ENCODE measurements around the gene RFTN2. TPM values are rescaled to one million over a fixed set of nuclear protein-coding genes. Genes with fewer than 3 reads are reported as not detected.

Gene RFTN2
- total and polyA plus RNA-seq, 9 of the 15 experiments (the other 6 are each of a cell fraction or from before 2014, with no cell fraction given): 0.01 to 0.11 (median 0.04) TPM; not detected in 6

GRCh38 chr2:197614532-197614931 lies 60.9 kb downstream of the RFTN2 start (continued):
- TF ChIP-seq FOXM1 (IDR thresholded peaks at IDR 0.05; ENCODE audit: low read depth) (no peak), FOXM1 (CRISPR knock-in tag; IDR thresholded peaks at IDR 0.05; ENCODE audit: low read depth) (no peak), BHLHE40 (IDR thresholded peaks at IDR 0.05; ENCODE audit: low read length) (no peak), HDAC3 (IDR thresholded peaks at IDR 0.05; ENCODE audit: borderline replicate concordance, partially characterized antibody) (no peak), POLR3A (IDR thresholded peaks at IDR 0.05; ENCODE audit: borderline replicate concordance, extremely low read depth, insufficient read depth, insufficient read length) (no peak), CHCHD3 (CRISPR knock-in tag; IDR thresholded peaks at IDR 0.05) (no peak), RHOXF2B (CRISPR knock-in tag; conservative IDR thresholded peaks at IDR 0.05) (no peak)

GRCh38 chr2:197613509-197613987 lies 61.8 kb downstream of the RFTN2 start:
- Histone ChIP-seq H3K9me1 (ENCODE audit: control insufficient read depth, insufficient read depth, low read length) (no peaks in the 10 kb centered on the region), H3K4me1 (replicated peaks in 1 of 2; ENCODE audit: control insufficient read depth in 2 of 2, insufficient read depth in 2 of 2, low read length in 2 of 2) (no peaks in the 10 kb centered on the region), H3K9ac (ENCODE audit: insufficient read depth in 1 of 2, low read depth in 2 of 2, low read length in 2 of 2) (no peak overlapping the region), H3K4me3 (no peak overlapping the region), H3K27me3 (ENCODE audit: control insufficient read depth in 2 of 2, insufficient read depth in 2 of 2, low read length in 2 of 2) (peaks cover 2 to 5% of the 10 kb centered on the region in 2 experiments; a peak in 2 of 5 replicates), H2AFZ (ENCODE audit: low read depth, low read length) (no peak overlapping the region), H3K9me3 (replicated peaks; ENCODE audit: control insufficient read depth, insufficient read depth, low read depth, low read length) (no peaks in the 10 kb centered on the region), H3K4me2 (ENCODE audit: insufficient read depth, low read length) (no peak overlapping the region), H3K36me3 (ENCODE audit: control insufficient read depth, insufficient read depth, low read length) (no peaks in the 10 kb centered on the region), H3K79me2 (ENCODE audit: control insufficient read depth, insufficient read depth, low read length) (no peaks in the 10 kb centered on the region), H3K27ac (ENCODE audit: extremely low read depth, low read depth, low read length) (no peak overlapping the region), H4K20me1 (replicated peaks; ENCODE audit: control insufficient read depth, insufficient read depth, low read length) (no peaks in the 10 kb centered on the region)
- FAIRE-seq (no peak), DNase-seq (ENCODE audit: extremely low read depth in 1 of 4, low spot score in 3 of 4) (no peak), ATAC-seq (no peak)
- CTCF ChIA-PET (ENCODE audit: low intra/inter-chr PET ratio): no interaction called here
- WGBS (ENCODE audit: insufficient coverage, low coverage, missing lambda C conversion rate): 0% methylated on average over 1 of the region's 1 CpG
- in situ Hi-C loops (cut with MboI) (no loop called here), intact Hi-C loops (cut with micrococcal nuclease) (no loop called here)
- no TSS peak for BruUV-seq (replicated peaks)
- POLR2A ChIA-PET: no interaction called here
- no peak for TF ChIP-seq RBM15 (IDR thresholded peaks at IDR 0.05; ENCODE audit: insufficient read depth, low read length)
- no peak for TF ChIP-seq CEBPG (CRISPR knock-in tag; IDR thresholded peaks at IDR 0.05)
- TF ChIP-seq CEBPG (tag; conservative IDR thresholded peaks at IDR 0.05 in 1 of 2, IDR thresholded peaks at IDR 0.05 in 1 of 2): peak; percentile 67 to 77
- TF ChIP-seq TCF7L2 (IDR thresholded peaks at IDR 0.05; ENCODE audit: low read depth, low read length): no peak
- no peak for TF ChIP-seq NCOA4 (IDR thresholded peaks at IDR 0.05; ENCODE audit: partially characterized antibody)
- TF ChIP-seq ZBTB1 (CRISPR knock-in tag; IDR thresholded peaks at IDR 0.05; ENCODE audit: borderline replicate concordance, low read depth): no peak
- no peak for TF ChIP-seq ATF2 (CRISPR knock-in tag; IDR thresholded peaks at IDR 0.05)
- no peak for TF ChIP-seq ZNF146 (CRISPR knock-in tag; IDR thresholded peaks at IDR 0.05; ENCODE audit: unreplicated experiment)
- TF ChIP-seq ATF3 (IDR thresholded peaks at IDR 0.05): peak; percentile 49
- TF ChIP-seq ATF3 (CRISPR knock-in tag; conservative IDR thresholded peaks at IDR 0.05): no peak
- TF ChIP-seq TRIM28 (IDR thresholded peaks at IDR 0.05): no peak
- no peak for TF ChIP-seq ARID2 (IDR thresholded peaks at IDR 0.05)
- TF ChIP-seq PURB (CRISPR knock-in tag; IDR thresholded peaks at IDR 0.05; ENCODE audit: low read depth): no peak
- TF ChIP-seq KLF1 (tag; IDR thresholded peaks at IDR 0.05): no peak
- no peak for TF ChIP-seq ADNP (tag; IDR thresholded peaks at IDR 0.05)
- TF ChIP-seq PHF8 (IDR thresholded peaks at IDR 0.05; ENCODE audit: borderline replicate concordance, low read length): no peak

Data from K562 (cell line).